RWPE2 (cell line): ENCODE results near the gene KIAA1958.

Source experiments
- ATAC-seq: fragments of 200-7000 bp; cut with Tn5 transposase; 3 replicates; pipeline ENCODE4 v1.9.1; 2021; ENCODE audit warnings: low read depth
- DNase-seq: peaks from one replicate; pipeline ENCODE4 v3.0.0-alpha.2; 2020; ENCODE audit warnings: low spot score
- H3K27ac ChIP-seq: fragments of 450-650 bp; 2 replicates; pipeline ENCODE4 v1.5.1; 2017; ENCODE audit warnings: mild to moderate bottlenecking; ENCODE audit not compliant: poor library complexity, severe bottlenecking
- H3K27me3 ChIP-seq: fragments of 250-450 bp; sonication (Bioruptor Pico); 2 replicates; pipeline ENCODE4 v1.5.1; 2021; ENCODE audit warnings: mild to moderate bottlenecking, moderate library complexity; ENCODE audit not compliant: insufficient read depth, poor library complexity, severe bottlenecking
- H3K36me3 ChIP-seq: fragments of 250-450 bp; sonication (Bioruptor Pico); 2 replicates; pipeline ENCODE4 v1.5.1; 2020; ENCODE audit warnings: low read depth, mild to moderate bottlenecking, moderate library complexity
- H3K4me1 ChIP-seq: fragments of 250-450 bp; sonication (Bioruptor Pico); 2 replicates; pipeline ENCODE4 v1.5.1; 2021; ENCODE audit warnings: mild to moderate bottlenecking, moderate library complexity; ENCODE audit not compliant: insufficient read depth, poor library complexity, severe bottlenecking
- H3K4me3 ChIP-seq: fragments of 250-450 bp; sonication (Bioruptor Pico); 2 replicates; pipeline ENCODE4 v1.5.1; 2021; ENCODE audit warnings: mild to moderate bottlenecking, moderate library complexity; ENCODE audit not compliant: severe bottlenecking
- H3K9me3 ChIP-seq: fragments of 250-450 bp; sonication (Bioruptor Pico); 2 replicates; pipeline ENCODE4 v1.5.1; 2021; ENCODE audit warnings: mild to moderate bottlenecking, moderate library complexity; ENCODE audit not compliant: severe bottlenecking
- CTCF ChIP-seq: fragments of 450-650 bp; IDR thresholded peaks from one replicate; pipeline ENCODE4 v1.5.1; 2017; ENCODE audit warnings: mild to moderate bottlenecking, moderate library complexity; ENCODE audit not compliant: poor library complexity, severe bottlenecking

The KIAA1958 gene

DNA sequence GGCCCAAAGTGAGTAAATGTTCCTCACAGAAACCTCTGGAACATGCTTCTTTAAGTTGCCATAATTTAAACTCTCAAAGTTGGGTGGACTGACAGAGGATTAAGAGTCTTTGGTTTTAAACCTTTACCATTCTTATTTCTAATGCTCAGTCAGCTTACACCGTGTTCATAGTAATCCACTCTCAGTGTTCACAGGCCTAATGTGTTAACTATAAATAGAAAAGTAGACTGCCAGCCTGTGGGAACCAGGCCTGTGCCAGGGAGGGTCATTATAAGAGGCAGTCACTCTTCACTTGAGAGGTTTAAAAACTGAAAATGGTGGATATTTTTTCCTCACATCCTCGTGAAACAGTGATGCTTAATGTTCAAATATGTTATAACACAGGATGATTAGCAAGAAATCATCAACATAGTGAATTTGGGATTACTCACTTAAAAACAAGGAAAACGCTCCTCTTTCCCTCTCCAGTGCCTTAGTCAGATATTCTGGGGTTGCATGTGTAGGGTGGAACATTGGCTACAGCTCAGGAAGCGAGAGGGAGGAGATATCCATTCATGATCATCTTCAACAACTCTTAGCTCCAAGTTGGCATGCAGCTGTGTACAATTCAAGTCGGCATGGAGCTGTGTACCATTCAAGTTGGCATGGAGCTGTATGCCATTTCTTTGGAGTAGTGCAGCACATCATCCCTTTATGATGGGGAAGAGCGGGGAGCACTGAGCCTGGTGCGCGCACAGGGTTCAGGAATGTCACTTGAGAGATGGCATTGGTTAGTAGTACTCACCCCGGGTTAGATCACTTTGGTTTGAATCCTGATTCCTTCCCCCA is 65.8 kb downstream of the KIAA1958 start:
- H3K4me3 ChIP-seq, result no peak overlapping the region
- no peaks in the 10 kb centered on the region for H3K36me3 ChIP-seq
- H3K27ac ChIP-seq, result no peak overlapping the region
- no peak for TF ChIP-seq CTCF
- no peaks in the 10 kb centered on the region for H3K27me3 ChIP-seq
- ATAC-seq (no peak), DNase-seq (no peak)
- H3K9me3 ChIP-seq, result no peaks in the 10 kb centered on the region
- H3K4me1 ChIP-seq, result peaks cover 12% of the 10 kb centered on the region

GRCh38 chr9:112553256-112553826 is 66.7 kb downstream of the KIAA1958 start:
- Histone ChIP-seq H3K4me1 (peaks cover 14% of the 10 kb centered on the region), H3K4me3 (no peak overlapping the region), H3K9me3 (no peaks in the 10 kb centered on the region), H3K27ac (no peak overlapping the region), H3K36me3 (no peaks in the 10 kb centered on the region), H3K27me3 (no peaks in the 10 kb centered on the region)
- ATAC-seq, result no peak
- no peak for DNase-seq
- no peak for TF ChIP-seq CTCF

GRCh38 chr9:112554516-112554915 is 67.9 kb downstream of the KIAA1958 start:
- H3K9me3 ChIP-seq, result no peaks in the 10 kb centered on the region
- H3K4me3 ChIP-seq, result no peak overlapping the region
- ATAC-seq (no peak), DNase-seq (no peak)
- H3K36me3 ChIP-seq, result no peaks in the 10 kb centered on the region
- H3K27me3 ChIP-seq, result no peaks in the 10 kb centered on the region
- no peak for TF ChIP-seq CTCF
- H3K4me1 ChIP-seq, result peaks cover 21% of the 10 kb centered on the region
- H3K27ac ChIP-seq, result no peak overlapping the region

- no peak overlapping the region for H3K27ac ChIP-seq
- H3K36me3 ChIP-seq, result no peaks in the 10 kb centered on the region
- H3K27me3 ChIP-seq, result no peaks in the 10 kb centered on the region
- H3K4me1 ChIP-seq, result peaks cover 20% of the 10 kb centered on the region
- no peak for TF ChIP-seq CTCF
- no peaks in the 10 kb centered on the region for H3K9me3 ChIP-seq
- ATAC-seq (no peak), DNase-seq (no peak)
- no peak overlapping the region for H3K4me3 ChIP-seq
Measured at GRCh38 chr9:112555101-112555643, 68.5 kb downstream of the KIAA1958 start.
